COLO829 (cell line): ENCODE results near the gene LACTB.

Experiments used
- DNase-seq: peaks from one replicate; pipeline ENCODE4 v3.0.0; 2012; ENCODE audit warnings: low spot score

The LACTB gene

DNA sequence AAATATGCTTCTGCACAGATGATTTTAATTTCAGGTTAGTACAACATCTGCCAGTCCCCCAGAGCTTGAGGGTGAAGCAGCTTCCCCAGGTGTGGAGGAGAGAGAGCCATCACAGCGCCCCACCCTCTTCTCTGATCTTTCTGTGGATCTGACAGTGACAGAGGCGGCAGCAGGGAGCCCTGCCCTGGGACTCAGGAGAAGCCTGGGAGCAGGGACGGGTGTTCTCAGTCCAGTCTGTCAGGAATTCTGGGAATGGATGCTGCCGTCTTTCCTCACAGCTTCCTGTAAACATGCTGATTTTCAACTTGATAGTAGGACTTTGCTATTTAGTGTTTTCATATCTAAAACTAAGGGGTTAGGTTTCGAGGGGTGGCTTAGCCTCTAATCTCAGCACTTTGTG, 56.4 kb downstream of the LACTB start:
- DNase-seq: no peak

DNA sequence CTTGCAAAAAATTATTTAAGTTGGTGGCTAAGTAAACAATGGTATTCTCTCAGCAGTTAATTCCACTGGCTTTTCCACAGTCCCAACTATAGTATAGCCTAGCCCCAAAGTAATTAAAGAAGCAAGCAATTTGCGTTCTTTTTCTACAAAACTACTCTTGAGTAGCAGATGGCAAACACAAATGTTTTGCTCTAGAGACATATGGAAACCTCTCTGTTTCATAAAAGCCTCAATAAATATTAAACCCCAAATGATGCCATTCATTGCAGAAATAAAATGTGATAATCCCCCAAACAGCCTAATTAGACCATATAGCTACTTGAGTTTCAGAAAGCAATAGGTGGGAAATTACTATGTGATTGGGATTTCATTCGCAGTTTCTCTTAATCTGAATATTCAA, 59.1 kb downstream of the LACTB start:
- no peak for DNase-seq

DNA sequence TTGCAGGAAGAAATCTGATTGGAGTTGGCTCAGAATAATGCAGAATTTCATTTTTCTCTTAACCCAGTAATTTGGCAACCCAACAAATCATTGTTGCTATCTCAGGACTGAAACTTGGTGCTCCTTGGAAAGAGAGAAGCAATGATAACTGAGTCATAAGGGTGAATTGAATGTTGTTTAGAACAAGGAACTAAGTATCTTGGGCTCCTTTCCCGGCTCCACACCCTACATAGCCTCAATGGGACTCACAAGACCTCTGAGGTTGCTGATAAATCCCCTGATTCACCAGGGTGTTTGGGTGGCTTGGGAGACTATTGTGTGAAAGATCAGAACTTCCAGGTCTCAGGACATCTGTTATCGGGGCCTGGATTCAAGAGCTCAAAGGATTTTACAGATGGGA, 60.0 kb downstream of the LACTB start:
- no peak for DNase-seq

DNA sequence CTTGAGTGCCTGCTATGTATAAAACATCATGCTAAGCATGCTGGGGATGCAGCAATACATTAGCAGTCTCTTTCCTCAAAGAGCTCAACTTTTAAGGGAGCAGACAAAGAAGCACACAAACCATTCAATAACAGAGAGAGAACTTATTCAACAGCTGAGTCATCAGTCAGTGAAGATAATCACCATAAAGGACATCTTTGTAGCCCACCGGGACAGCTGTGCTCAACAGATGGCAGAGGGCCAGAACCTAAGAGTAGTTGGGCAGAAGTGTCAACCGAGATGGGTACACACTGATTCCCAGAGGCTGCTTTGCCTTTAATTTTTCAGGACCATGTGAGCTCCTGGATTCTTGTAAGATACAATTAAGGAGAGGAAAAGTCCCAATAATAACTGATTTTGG, 63.5 kb downstream of the LACTB start:
- DNase-seq: peak; percentile 76

DNA sequence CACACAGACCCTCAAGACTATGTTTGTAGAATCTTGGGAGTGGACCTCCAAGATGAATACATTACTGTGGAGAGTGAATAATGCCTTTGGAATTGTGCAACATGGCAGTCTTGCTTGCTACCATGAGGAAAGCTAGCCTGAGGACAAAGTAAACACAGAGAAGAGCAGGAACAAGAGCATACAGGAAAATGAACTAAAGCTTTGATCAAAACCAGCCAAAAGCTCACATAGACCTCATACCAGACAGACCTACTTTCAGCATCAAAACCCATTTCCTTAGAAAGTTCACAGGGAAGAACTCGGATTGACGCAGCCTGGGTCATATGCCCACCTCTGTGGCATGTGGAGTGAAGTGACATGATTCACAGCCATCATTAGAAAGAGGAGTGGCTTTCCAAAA, 64.4 kb downstream of the LACTB start:
- DNase-seq: peak; percentile 35

DNA sequence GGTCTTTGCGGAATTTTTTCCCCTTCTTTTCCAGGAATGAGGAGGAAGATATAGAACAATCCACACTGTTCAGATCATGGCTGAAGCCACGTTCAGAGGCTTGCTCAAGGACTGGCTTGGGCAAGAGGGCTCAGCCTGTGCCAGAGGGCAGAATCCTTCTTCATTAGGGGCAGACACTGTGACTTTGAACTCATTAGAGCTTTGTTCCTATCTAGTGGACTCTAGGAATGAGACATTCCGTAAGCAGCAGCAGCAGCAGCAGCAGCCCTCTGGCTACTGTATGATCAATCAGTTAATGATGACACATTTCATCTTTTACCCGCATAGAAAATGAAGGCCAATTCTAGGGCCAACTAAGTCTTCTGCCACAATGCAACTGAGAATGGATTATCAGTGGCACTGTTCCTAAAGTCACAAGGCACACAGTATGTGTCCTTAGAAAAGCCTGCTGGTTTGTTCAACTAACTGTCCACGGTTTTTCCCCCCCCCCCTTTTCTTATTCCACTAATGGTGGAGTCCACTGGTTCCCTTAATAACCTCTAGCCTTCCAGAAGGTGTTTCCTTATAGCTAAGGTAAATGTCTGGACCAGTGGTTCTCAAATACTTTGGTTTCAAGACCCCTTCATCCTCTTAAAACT, 66.0 kb downstream of the LACTB start:
- no peak for DNase-seq

DNA sequence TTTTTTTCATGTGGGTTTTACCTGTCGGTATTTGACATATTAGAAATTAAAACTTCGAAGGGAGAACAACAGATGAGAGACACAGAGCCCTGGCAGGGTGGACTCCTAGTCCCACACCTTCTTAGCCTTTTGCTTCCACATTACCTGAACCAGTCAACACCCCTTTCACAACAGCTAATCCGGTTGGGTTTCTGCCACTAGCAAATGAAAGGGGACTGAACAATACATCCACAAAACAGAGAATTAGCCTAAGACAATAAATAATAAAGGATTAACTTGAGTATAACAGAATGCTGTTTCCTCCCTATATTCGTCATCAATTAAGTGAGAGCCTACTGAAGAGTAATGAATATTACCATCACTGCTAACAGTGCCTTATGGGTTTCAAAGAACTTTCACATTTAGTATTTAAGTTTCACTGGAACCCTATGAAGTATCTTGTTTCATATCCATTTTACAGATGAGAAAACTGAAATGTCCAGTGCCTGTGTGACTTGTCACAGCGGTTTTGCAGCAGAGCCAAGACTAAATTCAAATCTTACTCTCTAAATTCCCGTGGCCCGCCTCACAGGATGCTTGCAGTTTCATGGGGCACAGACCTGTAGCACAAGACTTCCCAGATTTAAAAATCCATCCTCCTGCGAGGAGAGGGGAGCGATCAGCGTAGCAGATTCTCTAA, 66.7 kb downstream of the LACTB start:
- DNase-seq: no peak

DNA sequence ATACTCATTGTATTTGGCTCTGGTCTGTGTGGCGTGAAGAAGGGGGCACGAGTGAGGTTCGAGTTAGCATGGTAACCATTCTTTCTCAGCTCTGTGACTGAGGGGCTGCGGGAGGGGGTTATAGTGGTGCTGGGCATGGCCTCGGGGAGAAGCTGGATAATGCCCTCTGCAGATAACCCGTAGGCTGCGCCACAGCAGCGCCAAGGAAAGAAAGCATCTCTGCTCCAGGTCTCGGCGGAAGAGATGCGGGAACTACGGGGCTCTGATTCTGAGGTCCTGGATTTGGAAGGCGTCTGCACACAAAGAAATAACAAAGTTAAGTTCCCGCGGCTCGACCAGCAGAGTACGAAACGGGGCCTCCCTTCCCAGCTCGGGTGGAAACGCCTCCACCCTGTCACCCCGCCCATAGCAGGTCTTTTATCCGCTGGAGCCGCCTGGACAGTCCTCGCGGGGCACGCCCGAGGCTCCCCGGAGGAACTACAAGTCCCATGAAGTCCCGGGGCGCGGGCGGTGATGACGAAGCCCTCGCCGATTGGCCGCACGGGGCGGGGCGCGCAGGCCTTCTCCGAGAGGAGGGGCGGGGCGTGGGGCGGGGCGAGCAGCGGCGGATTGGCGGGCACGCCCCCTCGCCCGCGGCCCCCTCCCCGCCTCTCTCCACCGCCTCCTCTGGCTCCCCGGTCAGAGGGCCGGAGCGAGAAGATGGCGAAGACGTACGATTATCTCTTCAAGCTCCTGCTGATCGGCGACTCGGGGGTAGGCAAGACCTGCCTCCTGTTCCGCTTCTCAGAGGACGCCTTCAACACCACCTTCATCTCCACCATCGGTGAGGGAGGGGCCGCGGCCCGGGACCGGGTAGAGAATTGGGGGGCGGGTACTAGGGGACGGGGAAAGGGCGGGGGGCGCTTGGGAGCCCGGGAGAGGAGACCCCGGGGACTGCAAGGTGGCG, 67.5 kb downstream of the LACTB start, which contains the start of gene RAB8B:
Gene RAB8B (plus strand): TSS at position 681 of the 946 bp plus-strand sequence. CDS start 19 bp downstream, at position 700.
- DNase-seq: peak; percentile 63

DNA sequence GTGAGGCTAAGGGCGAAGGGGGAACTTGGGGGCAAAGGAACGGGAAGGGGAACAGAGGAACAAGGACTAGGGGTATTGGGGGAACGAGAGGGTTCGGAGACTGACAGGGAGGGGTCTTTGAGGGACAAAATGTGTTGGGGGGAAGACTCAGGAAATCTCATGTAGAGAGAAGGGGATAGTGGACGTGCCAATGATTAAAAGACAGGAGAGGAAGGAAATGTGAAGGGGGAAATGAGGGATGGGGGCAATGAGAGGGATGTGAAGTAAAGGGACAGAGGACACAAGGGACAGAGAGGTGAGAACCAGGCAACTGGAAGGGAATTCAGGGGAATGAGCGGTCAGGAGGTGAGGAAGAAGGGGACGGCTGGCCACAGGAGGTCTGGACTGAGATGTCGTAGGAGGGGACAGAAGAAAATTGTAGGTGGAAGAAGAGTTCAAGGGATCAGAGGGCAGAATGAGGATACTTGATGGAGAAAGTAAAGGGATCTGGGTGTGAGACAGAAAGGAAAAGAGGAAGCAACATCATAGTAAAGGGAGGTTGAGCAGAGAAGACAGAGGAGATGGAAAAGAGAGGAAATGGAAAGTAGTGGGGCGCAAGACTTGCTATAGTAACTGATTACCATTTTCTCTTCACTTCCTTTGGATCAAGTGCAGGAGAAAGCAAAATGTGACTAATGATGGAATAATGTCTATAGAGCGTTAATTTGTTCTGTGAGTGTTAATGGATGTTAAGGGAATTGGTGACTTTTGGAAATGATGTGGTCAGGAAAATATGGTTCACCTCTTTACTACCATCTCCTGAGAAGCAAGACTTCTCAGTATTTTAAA, 68.5 kb downstream of the LACTB start:
- no peak for DNase-seq

DNA sequence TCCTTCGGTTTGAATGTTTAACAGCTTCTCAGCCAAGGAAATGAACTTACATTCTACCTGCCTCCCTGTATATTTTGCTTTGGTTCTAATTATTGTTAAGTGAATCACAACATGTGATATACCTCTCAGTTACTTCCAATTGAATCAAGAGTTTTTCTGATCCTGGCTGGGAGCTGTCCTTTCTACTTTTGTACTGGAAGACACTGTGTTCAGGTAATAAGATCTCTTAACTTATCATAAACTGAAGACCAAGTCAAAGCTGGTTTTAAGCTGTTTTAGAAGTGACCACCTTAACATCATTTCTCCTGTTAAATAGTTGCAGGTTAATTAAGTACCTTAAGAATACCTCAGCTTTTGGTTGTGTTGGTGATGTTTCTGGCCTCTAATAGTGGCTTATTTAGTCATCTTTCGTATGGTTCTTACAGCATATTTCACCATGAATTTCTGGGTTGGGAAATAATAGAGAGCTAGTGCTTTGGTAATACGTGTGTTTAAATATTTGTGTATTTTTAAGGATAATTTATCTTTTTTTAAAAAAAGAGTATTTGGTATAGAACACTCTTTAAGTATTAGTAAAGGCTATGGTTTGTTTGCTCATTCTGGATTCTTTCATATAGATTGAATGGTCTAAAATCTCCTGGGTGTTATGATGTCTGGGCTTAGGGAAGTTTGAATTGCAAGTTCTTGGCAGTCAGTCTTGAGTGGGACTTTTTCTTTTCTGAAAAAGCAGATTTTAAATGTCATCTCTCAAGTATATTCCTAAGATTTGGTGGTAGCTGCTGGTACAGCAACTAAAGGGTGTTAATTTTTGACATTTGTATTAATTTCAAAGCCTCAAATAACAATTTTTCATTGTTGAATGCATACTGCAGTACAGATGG, 69.3 kb downstream of the LACTB start:
- no peak for DNase-seq
